ENCODE results near the gene CBLC.

GRCh38 chr19:44820648-44821609 lies 43.2 kb downstream of the CBLC start:
- no peak for TF ChIP-seq POLR2AphosphoS5 (IDR thresholded peaks at IDR 0.05; ENCODE audit: low read depth, low read length)
- TF ChIP-seq TAF1 (IDR thresholded peaks at IDR 0.05; ENCODE audit: borderline replicate concordance, insufficient read depth, low read length): no peak
